Measurements from ENCODE around the gene OR2C3.

OR2C3 gene

DNA sequence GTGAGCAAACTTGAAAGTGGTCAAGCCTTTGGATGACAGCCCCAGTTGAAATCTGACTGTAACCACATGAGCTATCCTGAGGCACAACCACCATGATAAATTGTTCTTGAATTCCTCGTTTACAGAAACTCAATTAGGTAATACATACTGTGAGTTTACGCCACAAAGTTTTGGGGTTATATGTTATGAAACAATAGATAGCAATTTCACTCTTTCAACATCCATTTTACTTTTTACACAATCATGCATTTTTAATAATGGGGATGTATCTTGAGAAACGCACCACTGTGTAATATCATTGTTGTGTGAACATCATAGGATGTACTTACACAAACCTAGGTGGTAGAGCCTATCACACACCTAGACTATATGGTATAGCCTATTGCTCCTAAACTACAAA lies 35.4 kb downstream of the OR2C3 start:
- ChIA-PET POLR2A (no interaction called here), CTCF (no interaction called here)
- no peak overlapping the region for H3K27ac ChIP-seq (ENCODE audit: extremely low read depth, low read depth, low read length)

DNA sequence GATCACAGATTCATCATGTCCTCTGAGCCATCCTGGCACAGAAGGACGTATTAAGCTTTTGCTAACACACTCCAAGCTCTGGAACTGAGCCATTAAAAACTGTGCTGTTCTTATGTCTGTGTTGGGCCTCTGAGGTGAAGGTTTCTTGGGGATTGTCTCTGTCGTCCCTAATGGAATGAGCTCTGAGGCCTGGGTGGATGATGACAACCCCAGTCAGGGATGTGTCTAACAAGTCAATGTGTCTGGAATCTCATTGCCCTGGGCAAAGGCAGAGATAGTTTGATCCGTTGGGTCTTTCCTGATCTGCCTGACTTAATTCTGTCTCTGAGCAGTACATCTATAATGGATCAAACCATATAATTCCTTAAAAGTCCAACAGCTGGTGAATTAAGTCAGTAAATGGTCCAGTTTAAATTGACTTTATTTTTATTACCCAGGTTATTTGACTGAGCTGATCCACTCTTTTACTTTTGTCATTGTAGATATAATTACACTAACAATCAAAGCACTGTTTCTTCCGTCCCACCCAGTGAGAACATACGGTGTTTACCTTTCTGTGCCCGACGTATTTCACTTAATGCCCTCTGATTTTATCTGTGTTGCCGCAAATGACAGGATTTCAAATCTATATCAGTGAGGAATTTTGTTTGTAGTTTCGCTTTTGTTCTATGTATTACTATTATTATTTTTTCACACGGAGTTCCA lies 39.5 kb downstream of the OR2C3 start:
- H3K36me3 ChIP-seq (ENCODE audit: control insufficient read depth in 2 of 2, insufficient read depth in 1 of 2, low read length in 2 of 2), result no peaks in the 10 kb centered on the region
- no peaks in the 10 kb centered on the region for H3K9me3 ChIP-seq (ENCODE audit: control insufficient read depth, insufficient read depth, low read depth, low read length)
- POLR2A ChIA-PET, result no interaction called here
- H3K27ac ChIP-seq (ENCODE audit: extremely low read depth, low read depth, low read length), result no peak overlapping the region
- H3K4me3 ChIP-seq (ENCODE audit: low read depth, low read length), result no peak overlapping the region
- CTCF ChIA-PET, result no interaction called here
- H3K4me1 ChIP-seq (ENCODE audit: control insufficient read depth, insufficient read depth, low read length), result no peaks in the 10 kb centered on the region
- TF ChIP-seq, protein P1, sequence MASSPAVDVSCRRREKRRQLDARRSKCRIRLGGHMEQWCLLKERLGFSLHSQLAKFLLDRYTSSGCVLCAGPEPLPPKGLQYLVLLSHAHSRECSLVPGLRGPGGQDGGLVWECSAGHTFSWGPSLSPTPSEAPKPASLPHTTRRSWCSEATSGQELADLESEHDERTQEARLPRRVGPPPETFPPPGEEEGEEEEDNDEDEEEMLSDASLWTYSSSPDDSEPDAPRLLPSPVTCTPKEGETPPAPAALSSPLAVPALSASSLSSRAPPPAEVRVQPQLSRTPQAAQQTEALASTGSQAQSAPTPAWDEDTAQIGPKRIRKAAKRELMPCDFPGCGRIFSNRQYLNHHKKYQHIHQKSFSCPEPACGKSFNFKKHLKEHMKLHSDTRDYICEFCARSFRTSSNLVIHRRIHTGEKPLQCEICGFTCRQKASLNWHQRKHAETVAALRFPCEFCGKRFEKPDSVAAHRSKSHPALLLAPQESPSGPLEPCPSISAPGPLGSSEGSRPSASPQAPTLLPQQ (tag by site-specific recombination; IDR thresholded peaks at IDR 0.05), result no peak
- TF ChIP-seq ZNF473 (tag by site-specific recombination; IDR thresholded peaks at IDR 0.05), result no peak
- no peak for TF ChIP-seq ZNF138 (tag by site-specific recombination; IDR thresholded peaks at IDR 0.05; ENCODE audit: borderline replicate concordance)
- no peak for TF ChIP-seq ZNF624 (tag by site-specific recombination; IDR thresholded peaks at IDR 0.05)
- TF ChIP-seq, protein P2, sequence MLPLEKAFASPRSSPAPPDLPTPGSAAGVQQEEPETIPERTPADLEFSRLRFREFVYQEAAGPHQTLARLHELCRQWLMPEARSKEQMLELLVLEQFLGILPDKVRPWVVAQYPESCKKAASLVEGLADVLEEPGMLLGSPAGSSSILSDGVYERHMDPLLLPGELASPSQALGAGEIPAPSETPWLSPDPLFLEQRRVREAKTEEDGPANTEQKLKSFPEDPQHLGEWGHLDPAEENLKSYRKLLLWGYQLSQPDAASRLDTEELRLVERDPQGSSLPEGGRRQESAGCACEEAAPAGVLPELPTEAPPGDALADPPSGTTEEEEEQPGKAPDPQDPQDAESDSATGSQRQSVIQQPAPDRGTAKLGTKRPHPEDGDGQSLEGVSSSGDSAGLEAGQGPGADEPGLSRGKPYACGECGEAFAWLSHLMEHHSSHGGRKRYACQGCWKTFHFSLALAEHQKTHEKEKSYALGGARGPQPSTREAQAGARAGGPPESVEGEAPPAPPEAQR (tag by site-specific recombination; IDR thresholded peaks at IDR 0.05), result no peak
- TF ChIP-seq ZBTB17 (tag by site-specific recombination; IDR thresholded peaks at IDR 0.05), result no peak
- no peak for TF ChIP-seq ZNF423 (tag by site-specific recombination; IDR thresholded peaks at IDR 0.05)

More for the DNA sequence above, 35.4 kb downstream of the OR2C3 start:
- H3K9me3 ChIP-seq (ENCODE audit: control insufficient read depth, insufficient read depth, low read depth, low read length), result no peaks in the 10 kb centered on the region
- no peaks in the 10 kb centered on the region for H3K4me1 ChIP-seq (ENCODE audit: control insufficient read depth, insufficient read depth, low read length)
- H3K36me3 ChIP-seq (ENCODE audit: control insufficient read depth in 2 of 2, insufficient read depth in 1 of 2, low read length in 2 of 2), result no peaks in the 10 kb centered on the region
- no peak overlapping the region for H3K4me3 ChIP-seq (ENCODE audit: low read depth, low read length)
- TF ChIP-seq ZXDB (tag by site-specific recombination; IDR thresholded peaks at IDR 0.05), result no peak

DNA sequence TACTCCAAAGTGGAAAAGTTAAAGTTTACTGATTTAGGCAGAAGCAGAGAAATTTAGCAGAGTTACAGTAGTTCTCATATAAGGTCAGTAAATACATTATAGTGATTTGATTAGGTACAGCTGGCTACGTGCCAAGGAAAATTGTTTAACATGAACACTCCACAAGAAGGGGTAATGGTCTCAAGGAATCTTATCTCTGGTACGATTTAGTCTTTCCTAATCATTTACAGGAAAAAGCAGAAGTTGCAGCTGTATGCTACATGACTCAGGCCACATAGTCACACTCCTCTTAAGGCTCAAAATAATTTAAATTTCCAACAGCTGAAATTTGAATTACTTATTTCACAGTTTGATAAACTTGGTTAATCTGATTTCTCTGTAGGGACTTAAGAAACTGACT lies 41.5 kb downstream of the OR2C3 start:
- Histone ChIP-seq H3K4me3 (ENCODE audit: low read depth, low read length) (no peak overlapping the region), H3K27ac (ENCODE audit: extremely low read depth, low read depth, low read length) (no peak overlapping the region), H3K4me1 (ENCODE audit: control insufficient read depth, insufficient read depth, low read length) (no peaks in the 10 kb centered on the region), H3K9me3 (ENCODE audit: control insufficient read depth, insufficient read depth, low read depth, low read length) (no peaks in the 10 kb centered on the region), H3K36me3 (ENCODE audit: control insufficient read depth in 2 of 2, insufficient read depth in 1 of 2, low read length in 2 of 2) (no peaks in the 10 kb centered on the region)
- CTCF ChIA-PET, result no interaction called here
- POLR2A ChIA-PET, result no interaction called here
- TF ChIP-seq, protein P3, sequence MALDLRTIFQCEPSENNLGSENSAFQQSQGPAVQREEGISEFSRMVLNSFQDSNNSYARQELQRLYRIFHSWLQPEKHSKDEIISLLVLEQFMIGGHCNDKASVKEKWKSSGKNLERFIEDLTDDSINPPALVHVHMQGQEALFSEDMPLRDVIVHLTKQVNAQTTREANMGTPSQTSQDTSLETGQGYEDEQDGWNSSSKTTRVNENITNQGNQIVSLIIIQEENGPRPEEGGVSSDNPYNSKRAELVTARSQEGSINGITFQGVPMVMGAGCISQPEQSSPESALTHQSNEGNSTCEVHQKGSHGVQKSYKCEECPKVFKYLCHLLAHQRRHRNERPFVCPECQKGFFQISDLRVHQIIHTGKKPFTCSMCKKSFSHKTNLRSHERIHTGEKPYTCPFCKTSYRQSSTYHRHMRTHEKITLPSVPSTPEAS (tag by site-specific recombination; IDR thresholded peaks at IDR 0.05), result no peak
- TF ChIP-seq, protein P4, sequence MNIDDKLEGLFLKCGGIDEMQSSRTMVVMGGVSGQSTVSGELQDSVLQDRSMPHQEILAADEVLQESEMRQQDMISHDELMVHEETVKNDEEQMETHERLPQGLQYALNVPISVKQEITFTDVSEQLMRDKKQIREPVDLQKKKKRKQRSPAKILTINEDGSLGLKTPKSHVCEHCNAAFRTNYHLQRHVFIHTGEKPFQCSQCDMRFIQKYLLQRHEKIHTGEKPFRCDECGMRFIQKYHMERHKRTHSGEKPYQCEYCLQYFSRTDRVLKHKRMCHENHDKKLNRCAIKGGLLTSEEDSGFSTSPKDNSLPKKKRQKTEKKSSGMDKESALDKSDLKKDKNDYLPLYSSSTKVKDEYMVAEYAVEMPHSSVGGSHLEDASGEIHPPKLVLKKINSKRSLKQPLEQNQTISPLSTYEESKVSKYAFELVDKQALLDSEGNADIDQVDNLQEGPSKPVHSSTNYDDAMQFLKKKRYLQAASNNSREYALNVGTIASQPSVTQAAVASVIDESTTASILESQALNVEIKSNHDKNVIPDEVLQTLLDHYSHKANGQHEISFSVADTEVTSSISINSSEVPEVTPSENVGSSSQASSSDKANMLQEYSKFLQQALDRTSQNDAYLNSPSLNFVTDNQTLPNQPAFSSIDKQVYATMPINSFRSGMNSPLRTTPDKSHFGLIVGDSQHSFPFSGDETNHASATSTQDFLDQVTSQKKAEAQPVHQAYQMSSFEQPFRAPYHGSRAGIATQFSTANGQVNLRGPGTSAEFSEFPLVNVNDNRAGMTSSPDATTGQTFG (tag by site-specific recombination; IDR thresholded peaks at IDR 0.05; ENCODE audit: borderline replicate concordance), result no peak
- TF ChIP-seq KLF10 (tag by site-specific recombination; IDR thresholded peaks at IDR 0.05), result no peak
- no peak for TF ChIP-seq ZIC2 (tag by site-specific recombination; IDR thresholded peaks at IDR 0.05)
- no peak for TF ChIP-seq ZNF549 (tag by site-specific recombination; IDR thresholded peaks at IDR 0.05)
- TF ChIP-seq, protein P5, sequence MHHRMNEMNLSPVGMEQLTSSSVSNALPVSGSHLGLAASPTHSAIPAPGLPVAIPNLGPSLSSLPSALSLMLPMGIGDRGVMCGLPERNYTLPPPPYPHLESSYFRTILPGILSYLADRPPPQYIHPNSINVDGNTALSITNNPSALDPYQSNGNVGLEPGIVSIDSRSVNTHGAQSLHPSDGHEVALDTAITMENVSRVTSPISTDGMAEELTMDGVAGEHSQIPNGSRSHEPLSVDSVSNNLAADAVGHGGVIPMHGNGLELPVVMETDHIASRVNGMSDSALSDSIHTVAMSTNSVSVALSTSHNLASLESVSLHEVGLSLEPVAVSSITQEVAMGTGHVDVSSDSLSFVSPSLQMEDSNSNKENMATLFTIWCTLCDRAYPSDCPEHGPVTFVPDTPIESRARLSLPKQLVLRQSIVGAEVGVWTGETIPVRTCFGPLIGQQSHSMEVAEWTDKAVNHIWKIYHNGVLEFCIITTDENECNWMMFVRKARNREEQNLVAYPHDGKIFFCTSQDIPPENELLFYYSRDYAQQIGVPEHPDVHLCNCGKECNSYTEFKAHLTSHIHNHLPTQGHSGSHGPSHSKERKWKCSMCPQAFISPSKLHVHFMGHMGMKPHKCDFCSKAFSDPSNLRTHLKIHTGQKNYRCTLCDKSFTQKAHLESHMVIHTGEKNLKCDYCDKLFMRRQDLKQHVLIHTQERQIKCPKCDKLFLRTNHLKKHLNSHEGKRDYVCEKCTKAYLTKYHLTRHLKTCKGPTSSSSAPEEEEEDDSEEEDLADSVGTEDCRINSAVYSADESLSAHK (tag by site-specific recombination; IDR thresholded peaks at IDR 0.05), result no peak
- TF ChIP-seq, protein P6, sequence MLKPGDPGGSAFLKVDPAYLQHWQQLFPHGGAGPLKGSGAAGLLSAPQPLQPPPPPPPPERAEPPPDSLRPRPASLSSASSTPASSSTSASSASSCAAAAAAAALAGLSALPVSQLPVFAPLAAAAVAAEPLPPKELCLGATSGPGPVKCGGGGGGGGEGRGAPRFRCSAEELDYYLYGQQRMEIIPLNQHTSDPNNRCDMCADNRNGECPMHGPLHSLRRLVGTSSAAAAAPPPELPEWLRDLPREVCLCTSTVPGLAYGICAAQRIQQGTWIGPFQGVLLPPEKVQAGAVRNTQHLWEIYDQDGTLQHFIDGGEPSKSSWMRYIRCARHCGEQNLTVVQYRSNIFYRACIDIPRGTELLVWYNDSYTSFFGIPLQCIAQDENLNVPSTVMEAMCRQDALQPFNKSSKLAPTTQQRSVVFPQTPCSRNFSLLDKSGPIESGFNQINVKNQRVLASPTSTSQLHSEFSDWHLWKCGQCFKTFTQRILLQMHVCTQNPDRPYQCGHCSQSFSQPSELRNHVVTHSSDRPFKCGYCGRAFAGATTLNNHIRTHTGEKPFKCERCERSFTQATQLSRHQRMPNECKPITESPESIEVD (tag by site-specific recombination; IDR thresholded peaks at IDR 0.05), result no peak
- TF ChIP-seq ZFHX2 (tag by site-specific recombination; conservative IDR thresholded peaks at IDR 0.05), result no peak
- no peak for TF ChIP-seq HOXD13 (CRISPR knock-in tag; IDR thresholded peaks at IDR 0.05; ENCODE audit: borderline replicate concordance)
- TF ChIP-seq, protein P7, sequence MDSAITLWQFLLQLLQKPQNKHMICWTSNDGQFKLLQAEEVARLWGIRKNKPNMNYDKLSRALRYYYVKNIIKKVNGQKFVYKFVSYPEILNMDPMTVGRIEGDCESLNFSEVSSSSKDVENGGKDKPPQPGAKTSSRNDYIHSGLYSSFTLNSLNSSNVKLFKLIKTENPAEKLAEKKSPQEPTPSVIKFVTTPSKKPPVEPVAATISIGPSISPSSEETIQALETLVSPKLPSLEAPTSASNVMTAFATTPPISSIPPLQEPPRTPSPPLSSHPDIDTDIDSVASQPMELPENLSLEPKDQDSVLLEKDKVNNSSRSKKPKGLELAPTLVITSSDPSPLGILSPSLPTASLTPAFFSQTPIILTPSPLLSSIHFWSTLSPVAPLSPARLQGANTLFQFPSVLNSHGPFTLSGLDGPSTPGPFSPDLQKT (IDR thresholded peaks at IDR 0.05; ENCODE audit: borderline replicate concordance, low read depth, low read length), result no peak
- no peak for TF ChIP-seq HOXA7 (CRISPR knock-in tag; IDR thresholded peaks at IDR 0.05; ENCODE audit: borderline replicate concordance)

All from HEK293 (cell line).